Body of pancreas (tissue), 4 donors: ENCODE measurements around the gene FAM114A1. TPM values are rescaled to one million over a fixed set of nuclear protein-coding genes. Genes with fewer than 3 reads are reported as not detected.

Experiments used
- ATAC-seq: fragments of 150-250 bp; one replicate; pipeline ENCODE4 v1.9.1; 2016
- DNase-seq, 4 donors: peaks; one replicate each; pipeline ENCODE4 v3.0.0-alpha.2; 2019
- H3K27ac ChIP-seq, 4 donors: fragments of 200-600 bp; sonication (generic); 1 replicate in 3 of 4; 2 replicates in 1 of 4; pipeline versions ENCODE4 v1.5.1 to v1.6.1; 2016 to 2019; ENCODE audit warnings: mild to moderate bottlenecking in 1 of 4, mixed read lengths in 1 of 4, moderate library complexity in 1 of 4
- H3K27me3 ChIP-seq, 2 donors: fragments of 200-600 bp; sonication (generic); one replicate each; pipeline ENCODE4 v1.6.0; 2016; ENCODE audit warnings: mild to moderate bottlenecking in 1 of 2
- H3K36me3 ChIP-seq, 2 donors: fragments of 200-600 bp; sonication (generic); replicated peaks in 1 of 2; 2 replicates each; pipeline ENCODE4 v1.5.1; 2016; ENCODE audit warnings: low read depth in 2 of 2; ENCODE audit not compliant: insufficient read depth in 1 of 2
- H3K4me1 ChIP-seq: fragments of 200-600 bp; sonication (generic); one replicate; pipeline ENCODE4 v1.6.0; 2016
- H3K4me3 ChIP-seq, 2 donors: fragments of 200-600 bp; sonication (generic); 1 replicate in 1 of 2; 2 replicates in 1 of 2; pipeline ENCODE4 v1.5.1; 2016 to 2019
- H3K9me3 ChIP-seq, 3 donors: fragments of 200-600 bp; sonication (generic); 1 replicate in 2 of 3; 2 replicates in 1 of 3; pipeline ENCODE4 v1.5.1; 2016
- CTCF ChIP-seq, 7 experiments: fragments of 450-650 bp in 4 of 7; fragments of 200-600 bp in 3 of 7; sonication (generic) in 3 of 7; IDR thresholded peaks; one replicate each; pipeline ENCODE4 v1.5.1; 2016 to 2019; ENCODE audit warnings: antibody characterized with exemption in 7 of 7
- POLR2A ChIP-seq, 3 donors: fragments of 450-650 bp; IDR thresholded peaks; one replicate each; pipeline ENCODE4 v1.6.1; 2016; ENCODE audit warnings: antibody characterized with exemption in 3 of 3, mild to moderate bottlenecking in 2 of 3
- WGBS, 2 donors: methylation state at CpG; one replicate each; pipeline ENCODE4 v1.1.5; 2017; 5-methylcytosine and 5-hydroxymethylcytosine counted together
- intact Hi-C: fragments of 100-400 bp; cut with DNase I; formaldehyde crosslinking; loops from one replicate; pipeline ENCODE4 v1.15.1; 2023
- total RNA-seq, 2 donors: library from RNA; depleted of rRNA; stranded (reverse); fragments of >200 nt; gene quantifications; one replicate each; pipeline ENCODE4 v1.1.0, GENCODE V29; 2016

Gene FAM114A1
- 10 to 100 TPM; 30.6 to 43.2 TPM for total RNA-seq

DNA sequence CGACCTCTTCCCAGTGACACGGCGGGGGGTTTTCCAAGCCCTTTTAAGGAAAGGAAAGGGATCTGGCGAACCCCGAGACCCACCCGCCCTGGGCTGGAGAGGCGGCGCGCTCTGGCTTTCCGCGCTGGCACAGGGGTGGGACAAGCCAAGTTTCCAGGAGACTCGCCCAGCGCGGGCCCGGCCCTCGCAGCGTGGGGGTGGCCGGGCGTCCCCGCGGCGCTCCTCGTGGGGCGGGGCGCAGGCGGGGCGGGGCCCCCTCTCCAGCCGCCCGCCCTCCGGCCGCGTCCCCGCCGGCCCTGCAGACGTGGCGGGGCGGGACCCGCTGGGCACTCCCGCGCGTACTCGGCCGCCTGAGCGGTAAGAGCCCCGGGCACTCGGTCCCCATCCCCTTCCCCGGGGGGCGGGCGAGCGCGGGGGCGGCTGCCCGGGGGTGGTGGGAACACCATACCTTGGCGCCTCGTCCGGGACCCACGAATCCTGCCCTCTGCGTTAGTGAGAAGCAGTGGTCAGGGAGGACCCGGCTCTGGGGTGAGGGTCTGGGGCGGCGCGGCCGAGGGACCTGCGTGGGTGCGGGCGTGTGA is at the start of gene FAM114A1:
Gene FAM114A1 (plus strand): TSS at position 329 of the 581 bp plus-strand sequence. CDS start 10,273 bp downstream, outside the sequence.
- peak; percentile 82 to 89 (median 84) for DNase-seq
- peaks cover 38% of the 10 kb centered on the region for H3K4me1 ChIP-seq
- ATAC-seq: peak; percentile 95
- WGBS, 2 donors: 0 to 1% methylated on average over 3 to 46 of the region's 66 CpGs
- intact Hi-C loops: no loop called here
- no peaks in the 10 kb centered on the region for H3K36me3 ChIP-seq
- H3K4me3 ChIP-seq: peak within 1 kb of the TSS; percentile 59 to 68
- peak within 1 kb of the TSS; percentile 82 to 95 (median 93) for H3K27ac ChIP-seq
- no peaks in the 10 kb centered on the region for H3K27me3 ChIP-seq
- no peak for TF ChIP-seq CTCF (IDR thresholded peaks at IDR 0.05)
- peak; percentile 52 to 69 (median 53) for TF ChIP-seq POLR2A (IDR thresholded peaks at IDR 0.05)
- no peaks in the 10 kb centered on the region for H3K9me3 ChIP-seq

DNA sequence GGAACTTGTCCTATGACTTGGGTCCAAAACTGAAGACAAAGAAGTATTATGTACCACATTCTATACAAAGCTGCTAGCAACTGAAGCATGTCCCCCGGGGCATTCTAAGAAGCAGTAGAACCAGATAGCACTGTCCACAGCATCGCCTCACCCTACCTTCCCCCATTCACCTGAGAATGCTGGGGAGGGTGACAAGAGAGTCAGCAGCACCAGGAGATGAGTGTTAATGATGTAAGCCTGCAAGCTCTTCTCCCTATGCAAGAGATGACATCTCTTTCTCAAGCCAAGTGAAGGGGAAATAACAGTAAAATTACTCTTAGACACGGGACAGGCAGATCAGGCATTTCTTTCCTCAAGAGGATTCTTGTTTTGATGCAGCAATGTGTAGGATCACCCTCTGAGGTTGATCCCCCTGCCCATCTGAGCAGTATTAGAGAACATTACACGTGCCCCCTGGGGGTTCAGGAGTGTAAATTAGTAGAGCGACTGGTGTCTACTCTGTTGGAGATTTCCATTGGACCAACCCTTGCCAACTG is 49.1 kb upstream of the FAM114A1 start:
- no peaks in the 10 kb centered on the region for H3K27me3 ChIP-seq

GRCh38 chr4:38819569-38819968 is 48.0 kb upstream of the FAM114A1 start:
- 65% methylated on average over 3 of the region's 3 CpGs for WGBS, 2 donors
- H3K36me3 ChIP-seq: no peaks in the 10 kb centered on the region
- no peaks in the 10 kb centered on the region for H3K27me3 ChIP-seq
- no peak for TF ChIP-seq POLR2A (IDR thresholded peaks at IDR 0.05)
- no peak for TF ChIP-seq CTCF (IDR thresholded peaks at IDR 0.05)
- ATAC-seq (no peak), DNase-seq (no peak)
- no peak overlapping the region for H3K4me3 ChIP-seq
- no peak overlapping the region for H3K27ac ChIP-seq
- intact Hi-C loops: no loop called here
- no peaks in the 10 kb centered on the region for H3K4me1 ChIP-seq
- H3K9me3 ChIP-seq: no peaks in the 10 kb centered on the region

More for the DNA sequence above, 49.1 kb upstream of the FAM114A1 start:
- Histone ChIP-seq H3K36me3 (no peaks in the 10 kb centered on the region), H3K4me1 (no peaks in the 10 kb centered on the region), H3K27ac (no peak overlapping the region), H3K9me3 (no peaks in the 10 kb centered on the region), H3K4me3 (no peak overlapping the region)
- intact Hi-C loops: no loop called here
- TF ChIP-seq POLR2A (IDR thresholded peaks at IDR 0.05): no peak
- TF ChIP-seq CTCF (IDR thresholded peaks at IDR 0.05): no peak
- WGBS, 2 donors: 61 to 74% methylated on average over 4 to 5 of the region's 5 CpGs
- ATAC-seq (no peak), DNase-seq (no peak)

GRCh38 chr4:38820329-38821061 is 47.1 kb upstream of the FAM114A1 start:
- intact Hi-C loops: no loop called here
- Histone ChIP-seq H3K9me3 (no peaks in the 10 kb centered on the region), H3K4me1 (no peaks in the 10 kb centered on the region), H3K27me3 (no peaks in the 10 kb centered on the region), H3K36me3 (no peaks in the 10 kb centered on the region), H3K27ac (no peak overlapping the region), H3K4me3 (no peak overlapping the region)
- WGBS, 2 donors: 90 to 94% methylated on average over 4 of the region's 4 CpGs
- ATAC-seq (no peak), DNase-seq (no peak)
- TF ChIP-seq CTCF (IDR thresholded peaks at IDR 0.05) (no peak), POLR2A (IDR thresholded peaks at IDR 0.05) (no peak)
